Dedifferentiated amniotic fluid mesenchymal stem cell (primary cell): Measurements from ENCODE around the gene MFF.
"Not testable (repeated sequence)": the region's sequence is repeated elsewhere in the genome, so short reads cannot be mapped to it uniquely, and the experiment has no call there.

Source experiments
- DNase-seq: peaks from one replicate; pipeline ENCODE4 v3.0.0-alpha.2; 2016; ENCODE audit errors: extremely low spot score

The MFF gene

DNA sequence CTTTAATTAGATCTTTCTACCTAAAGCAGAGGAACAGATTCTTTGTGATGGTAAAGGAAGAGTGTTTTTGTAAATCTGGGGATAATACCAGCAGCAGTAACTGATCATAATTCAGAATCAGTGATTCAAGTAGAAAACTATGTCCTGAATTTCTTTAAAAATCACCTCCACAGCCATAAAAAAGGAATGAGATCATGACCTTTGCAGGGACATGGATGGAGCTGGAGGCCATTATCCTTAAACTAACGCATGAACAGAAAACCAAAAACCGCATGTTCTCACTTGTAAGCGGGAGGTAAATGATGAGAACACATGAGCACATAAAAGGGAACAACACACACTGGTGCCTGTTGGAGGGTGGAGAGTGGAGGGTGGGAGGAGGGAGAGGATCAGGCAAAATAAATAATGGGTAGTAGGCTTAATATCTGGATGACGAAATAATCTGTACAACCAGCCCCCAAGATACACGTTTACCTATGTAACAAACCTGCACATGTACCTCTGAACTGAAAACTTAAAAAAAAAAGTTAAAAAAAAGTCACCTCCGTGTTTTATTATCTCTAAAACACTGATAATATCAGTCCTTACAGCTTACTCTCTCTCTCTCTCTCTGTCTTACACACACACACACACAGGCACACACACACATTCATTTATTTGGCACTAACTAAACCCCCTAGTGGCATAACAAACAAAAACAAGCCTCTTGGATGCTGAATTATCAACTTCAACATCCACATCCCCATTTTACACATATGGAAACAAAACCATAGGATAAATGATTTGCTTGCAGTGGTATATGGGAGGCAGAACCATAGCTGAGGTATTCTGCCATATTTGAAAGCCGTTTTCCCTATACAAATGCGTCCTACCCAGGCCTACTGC lies 52.7 kb downstream of the MFF start:
- no peak for DNase-seq

DNA sequence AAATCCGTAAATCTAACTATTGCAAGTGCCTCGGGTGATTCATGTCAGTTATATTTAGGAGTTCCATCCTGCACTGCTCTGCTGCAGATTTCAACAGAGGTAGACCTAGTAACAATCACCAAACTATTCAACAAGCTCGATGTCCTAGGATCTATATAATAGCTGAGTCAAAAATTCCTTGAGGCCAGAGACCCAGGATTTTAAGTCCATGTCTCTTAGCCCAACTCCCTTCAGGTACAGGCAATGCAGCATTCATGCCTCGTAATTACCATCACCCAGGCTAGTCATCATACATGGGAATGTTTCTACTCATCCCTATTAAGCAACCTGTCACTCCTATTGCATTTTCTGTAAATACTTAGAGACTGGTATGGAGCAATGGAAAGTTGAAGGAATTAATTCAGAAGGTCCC lies 53.3 kb downstream of the MFF start:
- no peak for DNase-seq

- DNase-seq, result no peak
Measured at GRCh38 chr2:227379095-227379494, 54.0 kb downstream of the MFF start, which contains the start of gene TM4SF20. Gene TM4SF20, minus strand, starts transcription at chr2:227379306. Its CDS starts 38 bp downstream, at chr2:227379268.

DNA sequence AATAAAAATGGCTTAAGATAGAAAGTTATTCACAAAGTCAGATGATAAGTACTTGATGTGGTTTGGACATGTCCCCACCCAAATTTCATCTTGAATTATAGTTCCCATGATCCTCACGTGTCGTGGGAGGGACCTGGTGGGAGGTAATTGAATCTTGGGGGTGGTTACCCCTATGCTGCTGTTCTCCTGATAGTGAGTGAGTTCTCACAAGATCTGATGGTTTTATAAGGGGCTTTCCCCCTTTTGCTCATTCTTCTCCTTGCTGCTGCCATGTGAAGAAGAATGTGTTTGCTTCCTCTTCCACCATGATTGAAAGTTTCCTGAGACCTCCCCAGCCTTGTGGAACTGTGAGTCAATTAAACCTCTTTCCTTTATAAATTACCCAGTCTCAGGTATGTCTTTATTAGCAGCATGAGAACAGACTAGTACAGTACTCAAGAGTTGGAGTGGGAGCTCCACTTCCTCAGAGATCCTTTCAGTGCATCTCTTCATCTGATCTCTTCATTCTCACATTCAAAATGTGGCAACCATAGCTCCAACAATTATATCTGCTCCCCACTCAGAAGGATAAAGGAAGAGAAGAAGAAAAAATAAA lies 57.3 kb downstream of the MFF start:
- not testable (repeated sequence) for DNase-seq

DNA sequence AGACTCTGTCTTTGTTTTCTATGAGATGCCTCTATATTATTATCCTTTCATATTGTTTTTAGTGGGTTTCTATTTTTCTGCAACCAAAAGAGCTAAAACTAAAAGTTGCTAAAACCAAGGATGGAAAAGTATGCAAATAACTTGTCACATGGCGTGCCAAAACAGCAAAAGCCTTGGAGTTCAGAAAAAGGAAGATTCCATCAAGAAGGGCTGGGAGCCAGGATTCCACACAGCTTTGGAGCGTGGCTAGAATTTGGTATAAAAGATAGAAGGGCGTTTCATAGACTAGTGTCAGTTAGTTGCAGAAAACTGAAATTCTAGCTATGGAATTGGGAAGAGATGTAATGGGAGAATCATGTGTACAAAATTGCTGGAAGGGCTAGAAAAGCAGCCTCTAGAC lies 58.6 kb downstream of the MFF start:
- no peak for DNase-seq

DNA sequence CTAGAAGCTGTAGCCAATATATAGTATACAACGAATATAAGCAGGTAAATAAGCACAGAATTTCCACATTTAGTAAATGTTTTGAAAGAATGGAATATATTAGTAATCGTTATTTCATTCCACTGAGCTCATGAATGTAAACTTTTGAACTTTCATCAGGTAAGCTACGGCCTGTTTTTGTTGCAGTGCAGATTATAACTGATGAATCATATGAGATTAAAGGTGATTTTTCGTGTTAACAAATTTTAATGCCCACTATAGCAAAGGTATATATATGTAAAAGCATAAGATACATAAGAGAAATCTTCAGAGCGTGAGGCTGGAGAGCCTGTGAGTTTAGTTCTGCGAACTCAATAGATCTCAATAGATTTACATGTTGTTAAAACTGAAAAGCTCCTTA lies 61.6 kb downstream of the MFF start:
- DNase-seq, result peak; percentile 11

DNA sequence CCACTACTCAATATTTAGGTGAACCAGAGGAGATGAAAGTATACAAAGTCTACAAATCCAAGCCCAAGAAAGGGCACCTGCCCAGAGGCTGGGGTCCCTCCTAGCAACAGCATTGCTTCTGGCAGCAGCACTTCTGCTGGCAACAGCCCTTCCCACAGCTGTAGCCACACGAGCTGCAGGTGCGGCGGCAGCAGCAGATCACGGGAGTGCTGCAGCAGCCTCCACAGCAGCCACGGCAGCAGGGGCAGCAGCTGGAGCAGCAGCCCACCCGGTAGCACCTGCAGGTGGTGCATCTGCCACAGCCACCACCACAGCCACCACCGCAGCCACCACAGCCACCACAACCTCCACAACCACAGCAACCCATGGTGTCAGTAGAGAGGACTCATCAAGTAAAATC lies 62.5 kb downstream of the MFF start, which contains the start of gene SCYGR1:
TSS of gene SCYGR1 (minus strand) at position 367 of the 400 bp plus-strand sequence. CDS start at position 367, 0 bp downstream.
- not testable (repeated sequence) for DNase-seq

DNA sequence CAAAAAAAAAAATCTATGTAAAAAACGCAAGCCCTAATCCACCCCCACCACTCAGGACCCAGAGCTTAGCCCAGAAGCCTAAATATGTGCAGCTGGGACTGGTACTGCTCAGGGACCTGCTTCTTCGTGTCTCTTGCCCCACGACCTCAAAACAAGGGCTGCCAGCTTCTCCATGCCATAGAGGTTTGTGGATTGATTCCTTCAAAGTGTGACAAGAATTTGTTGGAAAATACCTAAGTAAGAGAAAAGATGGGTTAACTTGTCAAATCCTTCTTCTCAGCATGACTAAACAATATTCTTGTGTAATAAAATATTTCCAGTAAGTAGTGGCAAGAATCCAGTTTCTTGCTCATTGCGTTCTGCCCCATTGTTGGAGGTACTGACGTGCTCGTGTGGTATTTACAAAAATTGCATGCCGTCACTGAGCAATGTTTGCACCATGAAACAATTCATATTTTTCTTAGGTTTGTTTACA lies 63.5 kb downstream of the MFF start:
- DNase-seq, result peak; percentile 72

DNA sequence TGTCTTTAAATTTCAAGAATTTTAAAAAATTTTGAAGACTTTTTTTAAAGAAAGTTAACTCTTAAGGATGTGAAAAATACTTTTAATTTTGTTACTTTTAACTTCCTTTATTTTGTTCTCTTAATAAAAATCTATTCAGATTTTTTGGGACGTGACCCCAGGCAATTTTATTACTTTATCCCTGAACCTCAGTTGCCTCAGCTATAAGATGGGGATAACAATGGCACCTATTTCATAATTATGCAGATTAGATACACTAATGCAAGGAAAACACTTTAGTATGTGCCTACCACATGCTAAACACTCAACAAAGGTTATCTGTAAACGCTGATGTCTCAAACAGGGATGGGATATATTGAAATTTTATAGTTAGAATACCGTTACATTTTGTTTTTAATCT lies 64.2 kb downstream of the MFF start:
- peak; percentile 3 for DNase-seq

DNA sequence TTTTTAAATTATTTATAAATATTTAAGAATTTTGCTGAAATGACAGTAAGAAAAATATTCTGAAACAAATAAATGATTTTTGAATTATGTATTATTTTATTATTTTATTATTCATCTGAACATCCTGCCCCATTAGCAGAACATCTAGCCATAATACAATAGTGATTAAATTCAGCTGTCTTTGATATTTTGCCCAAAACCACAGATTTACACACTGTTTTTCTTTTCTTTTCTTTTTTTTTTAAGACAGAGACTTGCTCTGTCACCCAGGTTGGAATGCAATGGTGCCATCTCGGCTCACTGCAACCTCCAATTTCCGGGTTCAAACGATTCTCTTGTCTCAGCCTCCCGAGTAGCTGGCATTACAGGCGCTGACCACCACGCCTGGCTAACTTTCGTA lies 64.6 kb downstream of the MFF start:
- peak; percentile 10 for DNase-seq

DNA sequence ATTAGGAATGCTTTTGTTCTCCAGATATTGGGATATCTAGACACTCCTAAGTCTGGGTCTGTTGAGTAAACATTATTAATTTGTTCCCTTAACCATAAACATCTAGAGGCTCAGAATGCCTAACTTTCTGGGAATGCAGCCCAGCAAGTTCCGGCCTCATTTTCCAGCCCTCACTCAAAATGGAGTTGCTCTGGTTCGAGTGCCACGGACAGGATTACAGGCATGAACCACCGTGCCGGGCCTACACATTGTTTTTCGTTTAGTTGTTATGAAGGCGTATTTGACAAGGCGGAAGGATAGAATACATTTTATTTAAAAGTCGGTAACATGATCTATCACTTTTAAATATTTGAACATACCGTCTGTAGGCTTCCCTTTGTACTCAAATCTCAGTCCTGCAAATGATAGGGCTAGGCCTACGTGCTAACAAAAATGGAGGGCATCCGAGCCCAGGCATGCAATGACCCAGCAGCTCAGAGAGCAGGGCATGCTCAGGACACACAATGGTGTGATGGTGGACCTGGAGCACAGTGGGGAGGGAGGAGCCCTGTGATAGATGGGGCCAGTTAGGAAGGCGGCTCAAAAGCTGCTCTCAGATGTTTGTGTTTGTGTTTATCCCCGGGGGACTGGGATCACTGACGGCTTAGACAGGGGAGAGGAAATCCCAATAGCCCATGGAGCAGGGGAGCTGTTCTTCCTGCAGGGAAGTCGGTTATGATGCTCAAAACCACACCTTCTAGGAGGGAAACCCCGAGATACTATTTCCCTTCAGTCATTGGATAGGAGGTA lies 65.6 kb downstream of the MFF start:
- no peak for DNase-seq

- no peak for DNase-seq
Measured at GRCh38 chr2:227394401-227394800, 69.3 kb downstream of the MFF start.

- no peak for DNase-seq
Measured at GRCh38 chr2:227395556-227395955, 70.5 kb downstream of the MFF start.

DNA sequence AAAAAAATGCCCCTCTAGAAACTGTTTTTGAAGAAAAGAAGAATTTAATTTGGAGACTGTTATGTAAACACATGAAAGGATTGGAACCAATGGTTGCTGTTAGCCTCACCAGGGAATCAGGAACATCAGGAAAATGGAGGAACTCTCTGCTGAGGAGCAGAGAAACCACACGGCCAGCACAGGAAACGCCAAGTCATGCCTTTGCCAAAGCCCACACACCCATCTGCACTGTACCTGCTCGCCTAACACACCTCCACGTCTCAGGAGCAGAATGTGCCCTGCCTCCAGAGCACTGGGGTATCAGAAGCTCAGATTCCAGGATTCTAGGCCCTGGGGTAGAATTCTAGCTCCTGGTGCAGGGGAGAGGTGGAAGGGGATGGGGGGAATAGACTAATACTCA lies 72.5 kb downstream of the MFF start:
- DNase-seq, result no peak

DNA sequence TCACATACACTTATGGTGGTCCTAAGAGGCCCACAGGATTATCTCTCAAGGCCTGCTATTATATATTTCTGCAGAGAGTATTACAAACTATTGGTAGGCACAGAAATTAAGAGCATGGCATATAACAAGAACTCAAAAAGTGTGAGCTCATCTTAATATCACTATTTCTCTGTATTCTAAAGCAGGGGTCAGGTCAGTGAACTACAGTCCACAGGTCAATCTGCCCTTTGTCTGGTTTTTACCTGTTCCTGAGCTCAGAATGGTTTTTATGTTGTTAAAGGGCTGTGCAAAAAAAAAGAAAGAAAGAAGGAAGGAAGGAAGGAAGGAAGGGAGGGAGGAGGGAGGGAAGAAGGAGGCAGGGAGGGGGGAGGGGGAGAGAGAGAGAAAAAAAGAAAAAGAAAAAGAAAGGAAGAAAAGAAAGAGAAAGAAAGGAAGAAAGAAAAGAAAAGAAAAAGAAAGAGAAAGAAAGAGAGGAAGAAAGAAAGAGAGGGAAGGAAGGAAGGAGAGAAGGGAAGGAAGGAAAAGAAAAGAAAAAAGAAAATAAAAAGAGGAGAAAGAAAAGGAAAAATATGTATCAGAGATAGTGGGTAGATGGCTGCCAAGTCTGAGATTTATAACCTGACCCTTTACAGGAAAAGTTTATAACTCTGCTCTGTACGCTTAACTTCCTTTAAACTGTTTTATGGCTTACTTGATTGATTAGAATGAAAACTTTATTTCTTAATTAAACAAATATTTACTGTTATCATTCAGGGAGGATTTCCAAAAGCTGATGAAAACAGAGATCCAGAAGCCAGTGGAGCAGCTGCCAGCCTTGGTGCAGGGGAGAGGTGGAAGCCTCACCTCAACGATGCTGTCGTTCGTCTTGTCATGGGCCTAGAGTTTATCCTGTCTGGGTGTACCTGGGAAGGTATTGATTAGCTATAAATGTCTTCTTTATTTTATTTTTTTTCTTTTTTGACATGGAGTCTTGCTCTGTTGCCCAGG lies 73.9 kb downstream of the MFF start:
- no peak for DNase-seq

- no peak for DNase-seq
Measured at GRCh38 chr2:227401550-227401949, 76.5 kb downstream of the MFF start.

- no peak for DNase-seq
Measured at GRCh38 chr2:227402321-227402720, 77.3 kb downstream of the MFF start.

DNA sequence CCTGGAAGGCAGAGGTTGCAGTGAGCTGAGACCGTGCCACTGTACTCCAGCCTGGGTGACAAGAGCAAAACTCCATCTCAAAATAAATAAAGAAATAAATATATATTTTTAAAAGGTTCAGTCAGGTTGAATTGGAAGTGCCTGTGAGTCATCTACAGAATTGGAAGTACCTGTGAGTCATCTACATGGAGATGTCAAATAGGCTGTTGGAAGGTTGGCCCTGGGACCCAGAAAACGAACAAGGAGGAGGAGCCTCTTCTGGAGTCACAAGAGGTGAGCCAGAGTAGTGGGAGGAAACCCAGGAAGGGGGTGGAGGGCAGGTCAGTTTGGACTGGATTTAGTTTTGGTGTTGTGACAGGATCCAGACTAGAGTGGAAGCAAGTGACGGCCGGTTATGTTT lies 77.9 kb downstream of the MFF start:
- DNase-seq, result no peak

DNA sequence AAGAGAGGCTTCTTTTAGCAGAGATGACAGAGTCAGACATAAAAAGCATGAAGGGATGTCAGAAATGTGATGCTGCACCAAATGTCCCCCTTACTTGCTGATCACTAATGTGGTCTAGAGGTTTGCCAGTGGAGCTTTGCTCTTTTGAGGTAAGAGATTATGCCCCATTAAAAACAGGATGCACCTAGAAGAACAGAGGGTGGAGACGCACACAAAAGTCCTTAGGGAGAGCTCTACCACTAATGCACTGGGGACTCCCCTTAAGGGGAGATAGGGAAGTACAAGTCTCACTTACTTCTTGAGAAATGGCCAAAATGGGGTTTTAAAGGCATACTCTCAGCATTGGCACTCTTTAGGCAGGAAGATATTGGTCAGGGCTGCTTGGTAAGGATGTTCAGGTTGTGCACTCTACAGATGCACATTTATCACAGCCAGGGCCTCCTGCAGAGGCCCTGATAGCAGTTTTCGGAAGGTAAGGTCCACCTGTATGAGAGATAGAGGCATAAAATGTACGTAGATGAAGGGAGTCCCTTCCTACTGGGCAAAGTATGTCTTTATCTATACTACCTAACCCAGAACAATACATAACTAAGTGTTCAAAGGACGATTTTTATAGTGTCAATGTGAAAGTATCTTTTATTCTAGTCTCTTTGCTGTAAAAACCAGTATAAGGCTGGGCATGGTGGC lies 79.7 kb downstream of the MFF start:
- DNase-seq, result no peak
